GM19328 (cell line): ENCODE data around the gene SPTLC3.

Source experiments
- ATAC-seq: cut with Tn5 transposase; IDR thresholded peaks from one replicate; pipeline ENCODE4 v1.9.1; 2021; ENCODE audit warnings: mild to moderate bottlenecking, moderate library complexity; ENCODE audit not compliant: unreplicated experiment

SPTLC3 gene

GRCh38 chr20:13028673-13029072 lies 19.9 kb downstream of the SPTLC3 start:
- no peak for ATAC-seq

- no peak for ATAC-seq
These were observed 21.1 kb downstream of the SPTLC3 start for GRCh38 chr20:13029687-13030375.

- ATAC-seq, result no peak
These were observed 23.0 kb downstream of the SPTLC3 start for GRCh38 chr20:13031751-13032150.

- ATAC-seq, result no peak
These were observed 25.3 kb downstream of the SPTLC3 start for GRCh38 chr20:13034115-13034514.

- no peak for ATAC-seq
These were observed 26.2 kb downstream of the SPTLC3 start for GRCh38 chr20:13034936-13035335.

GRCh38 chr20:13035399-13036152 lies 26.8 kb downstream of the SPTLC3 start:
- ATAC-seq, result no peak

GRCh38 chr20:13037727-13038126 lies 29.0 kb downstream of the SPTLC3 start:
- no peak for ATAC-seq

GRCh38 chr20:13041574-13042457 lies 33.0 kb downstream of the SPTLC3 start:
- ATAC-seq, result no peak

- ATAC-seq, result no peak
These were observed 33.7 kb downstream of the SPTLC3 start for GRCh38 chr20:13042458-13042794.

- ATAC-seq, result no peak
These were observed 37.6 kb downstream of the SPTLC3 start for GRCh38 chr20:13046409-13046808.

GRCh38 chr20:13054011-13054410 lies 45.2 kb downstream of the SPTLC3 start:
- no peak for ATAC-seq

GRCh38 chr20:13058666-13059389 lies 50.1 kb downstream of the SPTLC3 start:
- ATAC-seq, result no peak

- no peak for ATAC-seq
These were observed 50.8 kb downstream of the SPTLC3 start for GRCh38 chr20:13059398-13060136.

- no peak for ATAC-seq
These were observed 51.6 kb downstream of the SPTLC3 start for GRCh38 chr20:13060327-13060726.

GRCh38 chr20:13061381-13061780 lies 52.6 kb downstream of the SPTLC3 start:
- ATAC-seq, result no peak

- ATAC-seq, result no peak
These were observed 54.0 kb downstream of the SPTLC3 start for GRCh38 chr20:13062789-13063188.

- ATAC-seq, result no peak
These were observed 59.6 kb downstream of the SPTLC3 start for GRCh38 chr20:13068336-13068735.

- no peak for ATAC-seq
These were observed 73.1 kb downstream of the SPTLC3 start for GRCh38 chr20:13081877-13082276.

- ATAC-seq, result no peak
These were observed 73.6 kb downstream of the SPTLC3 start for GRCh38 chr20:13082378-13082777.

- no peak for ATAC-seq
These were observed 76.5 kb downstream of the SPTLC3 start for GRCh38 chr20:13085275-13085674.
